Hypothalamus (tissue), 51 donors: ENCODE data around the gene CORIN.

ENCODE experiments used
- DNase-seq, 51 donors: peaks; one replicate each; lab custom pipeline; 2025; lab: John Stamatoyannopoulos, UW

The CORIN gene, protein sequence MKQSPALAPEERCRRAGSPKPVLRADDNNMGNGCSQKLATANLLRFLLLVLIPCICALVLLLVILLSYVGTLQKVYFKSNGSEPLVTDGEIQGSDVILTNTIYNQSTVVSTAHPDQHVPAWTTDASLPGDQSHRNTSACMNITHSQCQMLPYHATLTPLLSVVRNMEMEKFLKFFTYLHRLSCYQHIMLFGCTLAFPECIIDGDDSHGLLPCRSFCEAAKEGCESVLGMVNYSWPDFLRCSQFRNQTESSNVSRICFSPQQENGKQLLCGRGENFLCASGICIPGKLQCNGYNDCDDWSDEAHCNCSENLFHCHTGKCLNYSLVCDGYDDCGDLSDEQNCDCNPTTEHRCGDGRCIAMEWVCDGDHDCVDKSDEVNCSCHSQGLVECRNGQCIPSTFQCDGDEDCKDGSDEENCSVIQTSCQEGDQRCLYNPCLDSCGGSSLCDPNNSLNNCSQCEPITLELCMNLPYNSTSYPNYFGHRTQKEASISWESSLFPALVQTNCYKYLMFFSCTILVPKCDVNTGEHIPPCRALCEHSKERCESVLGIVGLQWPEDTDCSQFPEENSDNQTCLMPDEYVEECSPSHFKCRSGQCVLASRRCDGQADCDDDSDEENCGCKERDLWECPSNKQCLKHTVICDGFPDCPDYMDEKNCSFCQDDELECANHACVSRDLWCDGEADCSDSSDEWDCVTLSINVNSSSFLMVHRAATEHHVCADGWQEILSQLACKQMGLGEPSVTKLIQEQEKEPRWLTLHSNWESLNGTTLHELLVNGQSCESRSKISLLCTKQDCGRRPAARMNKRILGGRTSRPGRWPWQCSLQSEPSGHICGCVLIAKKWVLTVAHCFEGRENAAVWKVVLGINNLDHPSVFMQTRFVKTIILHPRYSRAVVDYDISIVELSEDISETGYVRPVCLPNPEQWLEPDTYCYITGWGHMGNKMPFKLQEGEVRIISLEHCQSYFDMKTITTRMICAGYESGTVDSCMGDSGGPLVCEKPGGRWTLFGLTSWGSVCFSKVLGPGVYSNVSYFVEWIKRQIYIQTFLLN

DNA sequence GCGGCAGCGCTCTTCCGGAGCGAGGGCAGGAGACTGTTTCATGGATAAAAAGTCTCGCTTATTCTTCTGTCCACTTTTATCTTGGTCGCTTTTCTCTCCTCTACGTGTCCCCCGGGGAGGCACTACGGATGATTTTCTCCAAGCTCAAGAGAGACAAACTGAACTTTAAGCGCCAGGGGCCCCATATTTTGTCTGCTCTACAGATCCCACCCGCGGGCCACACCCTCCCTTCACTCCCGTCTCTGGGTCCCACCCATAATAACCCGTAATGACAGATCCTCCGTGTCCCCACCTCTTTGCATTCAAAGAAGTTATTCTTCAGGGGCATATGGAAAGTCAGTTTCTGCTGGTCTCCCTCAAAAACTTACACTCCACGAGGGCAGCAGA lies at the start of gene CORIN:
Gene CORIN (minus strand): TSS at position 160 of the 387 bp plus-strand sequence. CDS start 118 bp downstream, at position 42.
- no peak for DNase-seq

DNA sequence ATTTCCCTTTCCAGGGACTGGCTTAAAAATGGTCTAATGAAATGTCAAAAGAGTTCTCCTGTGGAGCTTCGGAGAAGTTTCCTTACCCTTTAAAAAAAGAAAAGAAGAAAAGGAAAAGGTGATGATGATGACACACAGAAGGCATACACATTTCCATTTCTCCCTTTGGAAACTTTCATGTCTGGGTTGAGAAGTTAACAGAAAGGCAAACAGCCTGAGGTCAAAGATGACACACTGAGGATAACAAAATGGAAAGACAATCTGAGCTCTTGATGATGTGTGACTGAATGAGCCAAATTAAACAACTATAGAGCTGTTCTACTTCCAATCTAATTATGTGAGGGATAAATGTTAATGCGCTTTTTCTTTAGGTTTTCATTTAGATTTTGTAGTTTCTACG lies 44.4 kb upstream of the CORIN start:
- DNase-seq: no peak

DNA sequence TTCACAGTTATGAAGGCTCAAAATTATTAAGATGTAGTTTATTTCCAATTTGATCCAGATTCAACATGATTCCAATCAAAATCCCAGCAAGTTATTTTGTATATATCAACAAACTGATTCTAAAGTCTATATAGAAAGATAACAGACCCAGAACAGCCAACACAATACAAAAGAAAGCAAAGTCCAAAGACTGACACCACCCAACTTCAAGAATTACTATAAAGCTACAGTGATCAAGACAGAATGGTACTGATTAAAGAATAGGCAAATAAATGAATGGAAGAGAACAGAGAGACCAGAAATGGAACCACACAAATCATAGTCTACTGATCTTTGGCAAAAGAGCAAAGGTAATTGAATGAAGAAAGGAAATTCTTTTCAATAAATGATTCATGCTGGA lies 41.6 kb upstream of the CORIN start:
- no peak for DNase-seq

DNA sequence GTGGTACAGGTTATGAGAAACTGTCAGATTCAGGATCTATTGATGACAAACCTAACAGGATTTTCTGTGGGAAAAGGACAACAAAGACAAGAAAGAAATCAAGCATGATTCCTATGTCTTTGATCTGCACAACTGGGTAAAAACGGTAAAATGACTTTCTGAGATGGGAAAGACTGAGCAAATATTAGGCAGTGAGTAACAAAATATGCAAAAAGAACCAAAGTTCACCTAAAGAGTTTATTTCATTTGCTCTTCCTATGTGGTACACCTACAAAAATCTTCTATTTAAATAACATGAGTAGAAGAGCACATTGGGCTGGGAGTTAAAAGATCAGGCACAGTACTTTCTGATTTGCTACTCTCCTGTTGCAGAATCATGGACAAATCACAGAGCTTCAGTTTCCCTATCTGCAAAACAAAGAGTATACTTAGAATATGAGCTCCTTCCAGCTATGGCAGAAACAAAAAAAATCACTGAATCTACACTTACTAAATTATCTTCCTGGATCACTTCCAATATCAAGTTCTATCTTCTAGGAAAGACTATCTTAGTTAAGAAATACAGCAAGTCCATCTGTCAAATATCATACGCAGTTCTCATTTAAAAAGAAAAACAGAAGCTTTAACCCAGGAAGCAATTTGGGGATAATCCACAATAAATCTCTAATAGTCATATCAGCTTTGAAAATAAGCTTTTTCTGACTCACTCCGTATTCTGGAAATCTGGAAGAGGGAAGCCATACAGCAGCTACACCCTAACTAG lies 39.1 kb upstream of the CORIN start:
- DNase-seq: no peak

DNA sequence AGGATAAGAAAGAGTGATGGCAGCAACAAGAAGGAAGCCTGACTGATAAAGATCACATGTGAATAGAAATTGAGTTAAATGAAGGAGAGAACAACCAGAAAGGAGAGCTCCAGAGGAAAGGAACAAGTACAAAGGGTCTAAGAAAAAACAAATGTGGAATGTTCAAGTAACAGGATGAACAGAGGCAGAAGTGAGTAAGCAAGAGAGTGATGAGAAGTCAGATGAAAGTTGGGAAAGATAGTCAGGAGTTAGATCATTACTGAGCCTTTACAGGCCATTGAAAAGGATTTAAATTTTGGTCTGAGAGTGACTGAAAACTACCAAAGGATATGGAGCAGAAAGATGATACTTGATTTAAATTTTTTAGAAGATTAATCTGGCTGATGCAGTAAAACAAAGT lies 38.4 kb upstream of the CORIN start:
- DNase-seq: no peak

DNA sequence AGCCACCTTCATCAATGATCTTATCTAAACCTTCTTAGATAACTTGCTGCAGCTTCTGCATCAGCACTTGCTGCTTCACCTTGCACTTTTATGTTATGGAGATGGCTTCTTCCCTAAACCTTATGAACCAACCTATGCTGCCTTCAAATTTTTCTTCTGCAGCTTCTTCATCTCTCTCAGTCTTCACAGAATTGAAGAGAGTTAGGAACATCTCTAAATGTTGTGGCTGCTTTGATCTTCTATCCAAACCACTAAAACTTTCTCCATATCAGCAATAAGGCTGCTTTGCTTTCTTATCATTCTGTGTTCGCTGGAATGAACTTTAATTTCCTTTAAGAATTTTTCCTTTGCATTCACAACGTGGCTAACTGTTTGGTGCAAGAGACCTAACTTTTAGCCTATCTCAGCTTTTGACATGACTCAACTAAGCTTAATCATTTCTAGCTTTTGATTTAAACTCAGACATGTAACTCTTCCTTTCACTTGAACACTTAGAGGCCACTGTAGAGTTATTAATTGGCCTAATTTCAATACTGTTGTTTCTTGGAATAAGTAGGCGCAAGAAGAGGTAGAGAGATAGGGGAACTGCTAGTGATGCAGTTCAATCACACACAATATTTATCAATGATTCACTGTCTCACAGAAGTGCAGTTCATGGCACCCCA lies 36.1 kb upstream of the CORIN start:
- DNase-seq: no peak

DNA sequence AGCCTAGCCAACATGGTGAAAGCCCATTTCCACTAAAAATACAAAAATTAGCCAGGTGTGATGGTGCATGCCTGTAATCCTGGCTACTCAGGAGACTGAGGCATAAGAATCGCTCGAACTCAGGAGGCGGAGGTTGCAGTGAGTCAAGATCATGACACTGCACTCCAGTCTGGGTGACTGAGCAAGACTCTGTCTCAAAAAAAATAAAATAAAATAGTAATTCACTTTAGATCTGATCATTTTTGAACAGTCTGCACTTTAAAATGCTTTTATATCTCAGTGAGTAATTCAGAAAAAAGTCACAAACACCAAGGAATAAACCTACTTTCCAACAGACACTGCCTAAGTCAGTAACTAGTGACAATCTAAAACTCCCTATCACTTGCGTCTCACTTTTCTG lies 25.6 kb upstream of the CORIN start:
- DNase-seq: no peak

DNA sequence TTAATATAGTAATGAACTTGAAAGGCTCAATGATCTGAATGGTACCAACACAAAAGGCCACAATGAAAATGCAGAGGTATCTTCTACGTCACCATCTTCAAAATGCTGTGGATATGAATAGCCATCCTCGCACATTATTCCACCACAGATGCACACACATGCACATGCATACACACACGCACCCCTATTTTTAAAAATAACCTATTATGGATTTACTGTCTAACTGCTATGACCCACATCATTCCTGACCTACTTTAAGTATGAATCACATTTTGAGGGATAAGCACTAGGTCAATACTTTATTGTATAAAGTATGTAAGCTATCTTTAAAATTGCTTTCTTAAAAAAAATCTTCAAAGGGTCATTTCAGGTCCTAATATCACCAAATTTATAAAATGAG lies 24.4 kb upstream of the CORIN start:
- DNase-seq: no peak

DNA sequence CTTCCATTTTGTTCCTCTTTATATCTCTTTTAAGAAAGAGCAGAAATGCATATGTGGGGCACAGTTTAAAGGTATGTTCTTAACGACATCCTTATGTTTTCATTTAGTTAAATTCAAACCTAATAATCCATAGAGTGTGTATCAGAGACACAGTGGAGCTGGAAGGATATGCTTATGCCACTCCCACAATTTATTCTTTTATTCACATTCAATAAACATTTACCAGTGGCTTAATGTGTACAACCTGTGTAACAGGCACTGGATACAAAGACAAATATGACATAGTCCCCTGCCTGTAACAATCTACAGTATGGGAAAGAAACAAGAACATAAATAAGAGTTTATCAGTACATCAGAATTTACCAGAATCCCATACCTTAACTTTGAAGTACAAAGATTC lies 22.4 kb upstream of the CORIN start:
- DNase-seq: no peak

DNA sequence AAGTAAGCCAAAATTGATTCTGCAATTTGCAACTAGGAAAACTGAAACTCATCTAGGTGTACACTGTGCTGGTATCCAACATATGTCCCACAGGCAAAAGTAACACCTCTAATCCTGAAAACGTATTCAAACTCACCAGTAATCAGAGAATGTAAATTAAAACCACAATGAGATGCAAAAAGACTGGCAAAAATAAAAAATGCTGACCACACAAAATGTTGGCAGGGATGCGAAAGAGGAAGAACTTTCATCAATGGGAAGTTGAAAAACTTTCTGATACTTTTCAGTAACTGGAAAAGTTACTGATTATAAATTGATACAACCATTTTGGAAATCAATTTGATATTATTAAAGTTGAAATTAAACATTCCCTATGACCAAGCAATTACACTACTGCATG lies 20.1 kb upstream of the CORIN start:
- no peak for DNase-seq

DNA sequence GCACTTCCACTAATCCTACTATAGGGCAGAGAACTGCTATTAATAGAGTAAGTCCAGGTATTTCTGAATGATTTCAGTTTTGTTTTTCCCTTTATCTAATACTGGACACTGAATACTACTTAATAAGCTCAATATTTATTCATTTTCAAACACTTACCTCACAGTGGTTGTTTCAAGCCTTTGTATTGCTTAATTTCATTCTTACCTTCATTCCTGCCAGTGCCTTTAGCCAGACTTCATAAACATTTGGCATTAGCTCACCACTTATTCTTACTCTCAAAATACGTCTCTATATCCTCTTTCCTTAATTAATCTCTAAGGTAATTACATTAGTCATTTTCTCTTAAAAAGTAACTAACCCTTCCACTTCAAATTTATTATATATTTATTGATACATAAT lies 18.8 kb upstream of the CORIN start:
- no peak for DNase-seq

DNA sequence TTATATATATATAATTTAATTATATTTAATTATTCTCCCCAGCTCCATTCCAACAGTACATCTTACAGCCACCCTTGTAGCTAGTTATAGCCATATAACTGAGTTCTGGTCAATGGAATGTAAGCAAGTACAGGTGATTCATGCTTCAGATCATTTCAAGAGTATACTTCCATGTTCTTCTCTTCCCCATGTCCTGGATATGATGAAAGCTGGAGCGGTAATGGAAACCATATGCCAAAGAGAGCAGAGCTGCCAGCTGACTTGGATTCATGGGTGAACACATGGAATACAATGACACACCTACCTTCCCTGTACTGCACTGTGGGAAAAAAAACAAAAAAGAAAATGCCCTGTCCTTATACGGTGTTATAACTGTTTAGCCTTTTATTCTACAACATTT lies 17.5 kb upstream of the CORIN start:
- DNase-seq: no peak

DNA sequence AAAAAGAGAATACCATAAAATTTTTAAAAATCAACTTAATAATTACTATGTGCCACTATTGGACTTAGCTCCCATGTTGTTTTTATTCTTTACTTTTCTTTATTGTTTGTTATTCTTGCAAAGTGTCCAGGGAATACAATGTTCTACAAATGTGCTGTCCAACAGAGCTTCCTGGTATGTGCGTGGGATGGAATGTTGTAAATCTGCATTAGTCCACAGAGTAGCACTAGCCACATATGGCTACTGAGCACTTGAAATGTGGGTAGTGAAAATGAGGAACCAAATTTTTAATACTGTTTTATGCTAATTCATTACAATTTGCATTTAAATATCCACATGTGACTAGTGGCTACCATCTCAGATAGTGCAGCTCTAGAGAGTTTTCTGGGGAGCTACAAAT lies 14.3 kb upstream of the CORIN start:
- DNase-seq: no peak

DNA sequence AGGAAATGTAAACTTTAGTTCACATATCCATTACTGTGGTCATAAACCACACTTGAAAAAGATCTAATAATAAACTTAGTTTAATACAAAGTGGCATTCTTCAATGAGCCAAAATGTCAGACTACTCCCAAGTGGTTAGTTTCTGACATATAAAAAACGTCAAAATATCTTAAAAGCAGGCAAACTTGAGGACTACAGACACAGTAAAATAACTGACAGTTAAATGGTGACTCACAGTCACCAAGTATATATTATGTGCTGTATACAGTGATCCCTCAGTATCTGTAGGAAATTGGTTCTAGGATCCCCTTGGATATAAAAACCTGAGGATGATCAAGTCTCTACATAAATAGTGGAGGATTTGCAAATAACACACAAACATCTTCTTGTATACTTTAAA lies 11.6 kb upstream of the CORIN start:
- no peak for DNase-seq

DNA sequence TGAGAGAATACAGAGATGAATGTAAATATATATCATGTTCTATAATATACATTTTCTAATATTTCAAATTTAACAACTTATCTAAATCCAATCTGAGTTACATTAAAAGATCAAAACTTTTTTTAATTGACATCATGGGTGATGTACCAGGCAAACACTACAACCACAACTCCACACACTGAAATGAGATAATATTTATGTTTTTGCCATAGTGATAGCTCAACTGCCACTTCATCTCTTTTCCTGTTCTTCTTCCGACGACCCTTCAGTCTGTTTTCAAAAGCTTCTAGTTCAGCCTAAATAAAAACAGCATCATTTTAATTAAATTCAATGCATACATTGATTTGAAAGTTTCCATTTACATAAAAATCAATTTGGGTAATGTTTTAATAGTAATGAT lies 10.2 kb upstream of the CORIN start:
- DNase-seq: no peak

DNA sequence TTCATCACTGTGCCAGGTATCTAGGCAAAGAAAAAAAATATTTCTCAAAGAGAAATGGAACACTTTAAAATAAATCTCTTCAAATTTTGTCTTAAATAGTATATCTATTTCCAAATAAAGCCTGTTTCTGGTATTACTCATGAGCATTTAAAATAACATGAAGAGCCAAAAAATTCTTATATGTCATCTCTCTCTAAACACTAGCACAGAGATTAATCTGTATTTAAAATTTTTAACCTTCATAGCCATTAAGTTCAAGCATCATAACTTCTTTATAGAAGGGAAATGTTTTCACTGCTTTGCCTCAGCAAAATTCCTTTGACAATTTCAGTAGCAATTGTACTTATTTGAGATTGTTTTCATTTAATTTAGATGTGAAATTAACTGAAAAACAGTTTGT lies 5.1 kb upstream of the CORIN start:
- no peak for DNase-seq

DNA sequence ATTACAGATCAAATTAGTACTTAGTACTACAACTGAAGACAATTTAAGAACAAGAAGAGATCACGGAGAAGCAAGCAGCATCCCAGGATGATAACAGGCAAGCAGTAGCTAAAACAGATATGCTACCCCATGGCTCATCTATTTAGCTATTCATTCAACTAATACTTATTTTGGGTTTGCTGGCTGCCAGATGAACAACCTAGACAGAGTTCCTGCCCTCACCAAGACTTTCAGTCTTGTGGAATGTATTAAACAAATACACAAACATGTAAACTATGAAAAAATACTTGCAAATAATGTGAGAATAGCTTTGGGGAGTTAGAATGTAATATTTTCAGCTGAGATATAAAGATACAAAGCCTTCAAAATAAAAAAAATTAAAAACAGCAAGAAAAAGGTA lies 2.4 kb upstream of the CORIN start:
- DNase-seq: no peak

DNA sequence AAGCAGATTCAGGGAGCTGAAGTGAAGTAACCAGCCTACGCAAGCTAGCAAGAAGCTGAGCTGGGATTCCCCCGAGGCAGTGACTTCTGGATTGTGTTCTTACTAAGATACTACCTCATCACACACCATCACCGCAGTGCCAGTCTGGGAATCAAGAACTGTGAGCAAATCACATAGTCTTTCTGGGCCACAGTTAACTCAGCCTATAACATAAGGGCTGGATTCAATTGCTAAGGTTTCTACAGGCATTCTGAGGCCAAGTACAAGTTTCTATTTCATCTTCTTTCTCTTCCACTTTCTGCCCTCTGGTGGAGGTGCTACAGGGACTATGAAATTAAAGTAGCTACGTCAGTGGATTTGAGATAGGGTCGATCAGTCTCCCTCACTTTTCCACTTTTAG lies 1.4 kb upstream of the CORIN start:
- DNase-seq: peak in 3 of 51 donors; percentile 0 to 22 (median 7)

DNA sequence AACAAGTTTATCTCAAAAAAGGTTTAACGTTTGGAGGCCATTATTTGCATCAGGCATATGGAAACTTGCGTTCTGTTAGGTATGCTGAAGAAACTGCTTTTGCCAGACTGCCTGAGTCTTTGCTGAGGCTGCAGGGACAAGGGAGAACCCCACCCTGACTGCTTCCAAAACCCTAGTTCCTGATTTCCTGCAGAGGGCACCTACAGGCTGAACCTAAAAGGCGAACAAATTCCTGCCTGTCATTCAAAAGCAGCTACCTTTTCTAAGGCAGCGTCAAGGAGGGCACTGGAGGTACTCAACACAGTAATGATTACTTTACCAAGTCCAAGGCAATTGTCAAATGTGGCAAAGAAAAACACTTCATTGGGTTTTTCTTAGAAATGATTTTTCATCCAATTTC lies 578 bp upstream of the CORIN start:
- no peak for DNase-seq
